ENCODE measurements around the gene RHBDL1. TPM values are rescaled to one million over a fixed set of nuclear protein-coding genes. Genes with fewer than 3 reads are reported as not detected.
A peak's percentile ranks its signal among the peaks of the same experiment; 100 is the strongest.

Gene RHBDL1
- total and polyA plus RNA-seq, 10 of the 15 experiments (the other 5 are each of a cell fraction or from before 2014, with no cell fraction given), result 0.04 to 1.3 (median 0.65) TPM; not detected in 5

- H3K9me3 ChIP-seq (replicated peaks; ENCODE audit: control insufficient read depth, insufficient read depth, low read length), result no peaks in the 10 kb centered on the region
- peak overlapping the region; percentile 67 for H3K4me3 ChIP-seq
- peaks cover 6% of the 10 kb centered on the region; the same call in 1 of the 2 replicates for H4K20me1 ChIP-seq (ENCODE audit: control insufficient read depth, insufficient read depth)
- FAIRE-seq, result no peak
- peak overlapping the region; percentile 90 for H3K4me2 ChIP-seq (ENCODE audit: control insufficient read depth, insufficient read depth)
- H3K79me2 ChIP-seq (ENCODE audit: control insufficient read depth, insufficient read depth, low read length), result peaks cover 24% of the 10 kb centered on the region
- ChIA-PET CTCF (interaction anchor here (0.8 kb wide), 1 partner anchor 35 kb away, joined by 3 read pairs; no protein-coding TSS in a partner anchor), POLR2A (interaction anchor here (1.0 kb wide), 1 partner anchor 12 kb away, joined by 3 read pairs; no protein-coding TSS in a partner anchor), RAD21 (ENCODE audit: unreplicated experiment) (no interaction called here), SMC1A (ENCODE audit: uncharacterized antibody, unreplicated experiment) (no interaction called here)
- no peaks in the 10 kb centered on the region for H3K27me3 ChIP-seq (replicated peaks in 1 of 2; ENCODE audit: control insufficient read depth in 2 of 2, insufficient read depth in 2 of 2, low read length in 1 of 2)
- intact Hi-C loops (cut with micrococcal nuclease; ENCODE audit: unreplicated experiment) (loop anchor here (2.0 to 5.0 kb wide), 3 partner anchors 37 to 157 kb away; partner anchors contain the start of genes ANTKMT, CAPN15 and METTL26), in situ Hi-C loops (cut with MboI) (no loop called here)
- peak overlapping the region; percentile 44; the same call in 1 of the 2 replicates for H3K27ac ChIP-seq (ENCODE audit: control insufficient read depth, insufficient read depth)
- WGBS (ENCODE audit: insufficient coverage, insufficient replicate concordance, low lambda C conversion rate, missing lambda C conversion rate), result 24% methylated on average over 41 of the region's 57 CpGs
- no peak for DNase-seq (ENCODE audit: low read depth, low spot score)
- H3K36me3 ChIP-seq (ENCODE audit: control insufficient read depth in 2 of 2, insufficient read depth in 2 of 2, low read length in 1 of 2), result peaks cover 6 to 14% of the 10 kb centered on the region in 2 experiments; a peak in 2 of 4 replicates
- H3K4me1 ChIP-seq (ENCODE audit: control insufficient read depth, insufficient read depth, low read length), result peaks cover 15% of the 10 kb centered on the region
- ATAC-seq, result no peak
- no TSS peak for BruUV-seq (replicated peaks)
- peak overlapping the region; percentile 61 for H3K9ac ChIP-seq (ENCODE audit: control insufficient read depth, insufficient read depth, low read length)
- TF ChIP-seq HDAC2 (IDR thresholded peaks at IDR 0.05) (no peak), ZNF274 (IDR thresholded peaks at IDR 0.05; ENCODE audit: insufficient read depth, insufficient read length) (no peak), IRF3 (IDR thresholded peaks at IDR 0.05) (no peak), POLR2AphosphoS2 (IDR thresholded peaks at IDR 0.05; ENCODE audit: low read depth, low read length) (peak; percentile 85; the same call in 1 of the 2 replicates), RB1 (IDR thresholded peaks at IDR 0.05; ENCODE audit: borderline replicate concordance) (no peak), BACH1 (IDR thresholded peaks at IDR 0.05; ENCODE audit: borderline replicate concordance) (peak; percentile 87; the same call in 1 of the 2 replicates), NR2C2 (IDR thresholded peaks at IDR 0.05; ENCODE audit: borderline replicate concordance, control insufficient read depth, insufficient read length, low read depth) (no peak), TBL1XR1 (IDR thresholded peaks at IDR 0.05; ENCODE audit: low read depth, low read length) (no peak), FOXK2 (IDR thresholded peaks at IDR 0.05) (no peak), EGR1 (IDR thresholded peaks at IDR 0.05; ENCODE audit: borderline replicate concordance in 1 of 2, low read depth in 2 of 2, low read length in 2 of 2) (0 out of 3 replicates have a peak, but pooled peaks of 1 of the 2 experiments have one; percentile 35)
- H2AFZ ChIP-seq (ENCODE audit: control insufficient read depth, low read depth, low read length), result 0 out of 2 replicates have a peak overlapping the region, but pooled peaks have one; percentile 11
Measured at GRCh38 chr16:683396-684070, 8.1 kb downstream of the RHBDL1 start.
